Adipose tissue (tissue), 3 donors: Measurements from ENCODE around the gene C2CD4A. TPM values are rescaled to one million over a fixed set of nuclear protein-coding genes. Genes with fewer than 3 reads are reported as not detected.
"Not testable (repeated sequence)": the region's sequence is repeated elsewhere in the genome, so short reads cannot be mapped to it uniquely, and the experiment has no call there.

Source experiments
- H3K27ac ChIP-seq: one replicate; pipeline ENCODE4 v1.5.1; 2013; ENCODE audit warnings: low read depth, low read length
- WGBS, 3 donors: extraction: QIAGEN DNeasy Blood & Tissue Kit; methylation state at CpG; one replicate each; pipeline ENCODE4 v1.1.7; 2013; 5-methylcytosine and 5-hydroxymethylcytosine counted together
- polyA plus RNA-seq, 3 donors: library from polyadenylated mRNA; stranded (reverse); fragments of 200-250 nt; gene quantifications; one replicate each; pipeline ENCODE4 v1.2.3, GENCODE V29; 2013
- donor health status: healthy with polysubstance abuse.
- donor health status: Bipolar disorder and iron deficiency.
- donor health status: healthy.

The C2CD4A gene
- polyA plus RNA-seq = under 1 TPM; 0.22 to 0.71 (median 0.46) TPM

- WGBS, 3 donors = 3 to 7% (median 5%) methylated on average over 33 of the region's 33 CpGs
- H3K27ac ChIP-seq = no peak within 1 kb of the TSS
Measured at GRCh38 chr15:62066663-62067447, at the start of gene C2CD4A. Gene C2CD4A (plus strand): TSS chr15:62066977. CDS start chr15:62067614, 637 bp downstream.

GRCh38 chr15:62020576-62021160 lies 46.1 kb upstream of the C2CD4A start:
- WGBS, 3 donors = 95 to 97% (median 95%) methylated on average over 3 of the region's 3 CpGs
- H3K27ac ChIP-seq = no peak overlapping the region

GRCh38 chr15:62021991-62022600 lies 44.7 kb upstream of the C2CD4A start:
- WGBS, 3 donors = 91 to 97% (median 96%) methylated on average over 3 of the region's 3 CpGs
- H3K27ac ChIP-seq = no peak overlapping the region

GRCh38 chr15:62026487-62027262 lies 40.1 kb upstream of the C2CD4A start:
- 57 to 66% (median 58%) methylated on average over 2 of the region's 2 CpGs for WGBS, 3 donors
- H3K27ac ChIP-seq = no peak overlapping the region

GRCh38 chr15:62027263-62027565 lies 39.6 kb upstream of the C2CD4A start:
- H3K27ac ChIP-seq = no peak overlapping the region
- WGBS, 3 donors = 81 to 89% (median 83%) methylated on average over 3 of the region's 3 CpGs

GRCh38 chr15:62027916-62028315 lies 38.9 kb upstream of the C2CD4A start:
- 88 to 90% (median 88%) methylated on average over 5 of the region's 5 CpGs for WGBS, 3 donors
- no peak overlapping the region for H3K27ac ChIP-seq

GRCh38 chr15:62035256-62035924 lies 31.4 kb upstream of the C2CD4A start:
- 52 to 63% (median 61%) methylated on average over 2 of the region's 2 CpGs for WGBS, 3 donors
- no peak overlapping the region for H3K27ac ChIP-seq

GRCh38 chr15:62046078-62046743 lies 20.6 kb upstream of the C2CD4A start:
- 60 to 74% (median 63%) methylated on average over 5 of the region's 5 CpGs for WGBS, 3 donors

GRCh38 chr15:62047282-62047827 lies 19.4 kb upstream of the C2CD4A start:
- 69 to 88% (median 76%) methylated on average over 2 of the region's 2 CpGs for WGBS, 3 donors
- no peak overlapping the region for H3K27ac ChIP-seq

More at GRCh38 chr15:62046078-62046743, 20.6 kb upstream of the C2CD4A start:
- H3K27ac ChIP-seq = no peak overlapping the region

GRCh38 chr15:62048254-62048653 lies 18.5 kb upstream of the C2CD4A start:
- not testable (repeated sequence) for H3K27ac ChIP-seq
- WGBS, 3 donors = 88 to 93% (median 88%) methylated on average over 4 of the region's 4 CpGs

- 61 to 90% (median 82%) methylated on average over 1 of the region's 1 CpG for WGBS, 3 donors
- H3K27ac ChIP-seq = no peak overlapping the region
Measured at GRCh38 chr15:62050115-62050514, 16.7 kb upstream of the C2CD4A start.

GRCh38 chr15:62051166-62051565 lies 15.6 kb upstream of the C2CD4A start:
- 95 to 96% (median 96%) methylated on average over 4 of the region's 4 CpGs for WGBS, 3 donors
- H3K27ac ChIP-seq = no peak overlapping the region

GRCh38 chr15:62052713-62053112 lies 14.1 kb upstream of the C2CD4A start:
- H3K27ac ChIP-seq = no peak overlapping the region
- WGBS, 3 donors = 95 to 99% (median 97%) methylated on average over 1 of the region's 1 CpG

- 56 to 74% (median 64%) methylated on average over 5 of the region's 5 CpGs for WGBS, 3 donors
- H3K27ac ChIP-seq = no peak overlapping the region
Measured at GRCh38 chr15:62053439-62054085, 13.2 kb upstream of the C2CD4A start.

GRCh38 chr15:62054979-62055378 lies 11.8 kb upstream of the C2CD4A start:
- H3K27ac ChIP-seq = no peak overlapping the region
- 74 to 95% (median 91%) methylated on average over 5 of the region's 5 CpGs for WGBS, 3 donors

GRCh38 chr15:62057341-62057980 lies 9.3 kb upstream of the C2CD4A start:
- no peak overlapping the region for H3K27ac ChIP-seq
- 67 to 71% (median 69%) methylated on average over 4 of the region's 4 CpGs for WGBS, 3 donors
